ENCODE results near the gene MEIS1. TPM values are rescaled to one million over a fixed set of nuclear protein-coding genes. Genes with fewer than 3 reads are reported as not detected.

MEIS1 gene
- total and polyA plus RNA-seq, 2 donors (not counting 1 experiment from before 2014, with no cell fraction given): 0.03 TPM; not detected in 1

GRCh38 chr2:66531567-66531966 lies 96.6 kb downstream of the MEIS1 start:
- Histone ChIP-seq H3K4me1 (ENCODE audit: control insufficient read depth in 2 of 2, insufficient read depth in 2 of 2, low read length in 2 of 2) (no peaks in the 10 kb centered on the region), H3K27me3 (replicated peaks in 1 of 4; ENCODE audit: control extremely low read depth in 1 of 4, control insufficient read depth in 3 of 4, insufficient read depth in 4 of 4, low read length in 3 of 4) (no peaks in the 10 kb centered on the region), H3K36me3 (replicated peaks in 1 of 2; ENCODE audit: control extremely low read depth in 1 of 2, control insufficient read depth in 1 of 2, extremely low read depth in 1 of 2, insufficient read depth in 2 of 2, low read length in 1 of 2) (no peaks in the 10 kb centered on the region), H3K4me2 (replicated peaks; ENCODE audit: low read depth, low read length, poor library complexity, severe bottlenecking) (no peak overlapping the region), H3K79me2 (ENCODE audit: control insufficient read depth, insufficient read depth, low read length) (no peaks in the 10 kb centered on the region), H3K27ac (ENCODE audit: low read length in 2 of 2) (no peak overlapping the region), H2AFZ (ENCODE audit: insufficient read depth, low read depth, low read length, poor library complexity, severe bottlenecking) (no peak overlapping the region), H4K20me1 (ENCODE audit: control insufficient read depth, insufficient read depth, low read length, poor library complexity, severe bottlenecking) (no peaks in the 10 kb centered on the region), H3K9me3 (ENCODE audit: control extremely low read depth in 1 of 3, control insufficient read depth in 2 of 3, insufficient read depth in 1 of 3, low read length in 2 of 3) (peaks cover 0 to 2% (median 0%) of the 10 kb centered on the region in 3 donors), H3K4me3 (ENCODE audit: control extremely low read depth in 1 of 5, extremely low read depth in 1 of 5, insufficient read depth in 1 of 5, low read depth in 2 of 5, low read length in 4 of 5) (no peak overlapping the region), H3K9ac (ENCODE audit: low read length) (no peak overlapping the region)
- H3K27ac Mint-ChIP-seq: no peak overlapping the region
- H3K4me3 Mint-ChIP-seq: no peak overlapping the region
- H3K9me3 Mint-ChIP-seq (ENCODE audit: insufficient read depth): no peaks in the 10 kb centered on the region
- ChIA-PET CTCF (no interaction called here), POLR2A (no interaction called here)
- no peak for ATAC-seq (ENCODE audit: low read depth)
- TF ChIP-seq CTCF (IDR thresholded peaks at IDR 0.05) (no peak), EZH2 (IDR thresholded peaks at IDR 0.05; ENCODE audit: borderline replicate concordance, insufficient read depth, low read depth, low read length, poor library complexity, severe bottlenecking) (no peak)
- no peaks in the 10 kb centered on the region for H3K27me3 Mint-ChIP-seq
- 96% methylated on average over 12 of the region's 13 CpGs for WGBS (ENCODE audit: insufficient coverage)
- no peak for DNase-seq
- intact Hi-C loops (cut with micrococcal nuclease): no loop called here
- H3K4me1 Mint-ChIP-seq: no peaks in the 10 kb centered on the region

DNA sequence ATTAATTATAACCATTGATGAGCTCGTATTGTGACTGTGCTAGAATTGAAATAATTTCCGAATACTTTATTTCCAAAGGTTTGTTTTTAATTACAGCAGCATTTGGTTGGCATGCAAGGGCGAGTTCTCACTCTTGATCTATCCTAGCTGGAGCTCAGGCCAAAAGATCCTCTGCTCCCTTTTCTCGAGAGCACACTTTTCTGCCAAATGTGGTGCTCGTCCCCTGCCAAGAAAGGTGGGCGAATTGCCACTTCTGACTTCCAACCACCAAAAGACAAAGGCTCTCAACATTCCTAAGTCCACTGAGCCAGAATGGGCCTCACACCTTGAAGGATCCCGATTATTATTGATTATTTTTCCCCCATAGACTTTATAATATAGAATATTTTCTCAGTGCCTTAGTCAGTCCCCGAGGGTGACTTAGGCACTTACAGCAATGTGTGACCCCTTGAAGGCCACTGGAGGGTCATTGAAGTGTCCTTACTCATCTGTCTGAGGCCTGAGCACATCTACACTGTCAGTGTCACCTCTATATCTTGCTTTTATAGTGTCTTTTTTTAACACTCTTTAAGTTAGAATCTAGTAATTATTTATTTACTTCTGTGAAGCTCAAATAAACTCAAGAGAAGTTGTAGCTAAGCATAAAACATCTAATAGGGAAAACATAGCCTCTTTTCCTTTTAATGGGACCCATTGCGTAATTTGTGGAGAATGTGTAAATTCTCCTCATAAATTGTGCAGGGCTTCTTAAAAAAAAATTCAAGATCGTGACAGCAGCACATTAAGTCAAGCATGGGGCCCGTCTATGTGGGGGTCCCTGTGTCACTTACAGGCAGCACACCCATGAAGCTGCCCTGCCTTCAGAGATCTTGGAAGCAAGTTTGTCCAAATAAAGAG lies 98.3 kb downstream of the MEIS1 start:
- no peak for ATAC-seq (ENCODE audit: low read depth)
- no peak overlapping the region for H3K4me3 ChIP-seq (ENCODE audit: control extremely low read depth in 1 of 5, extremely low read depth in 1 of 5, insufficient read depth in 1 of 5, low read depth in 2 of 5, low read length in 4 of 5)
- Mint-ChIP-seq H3K27ac (no peak overlapping the region), H3K9me3 (ENCODE audit: insufficient read depth) (no peaks in the 10 kb centered on the region), H3K27me3 (no peaks in the 10 kb centered on the region), H3K4me3 (no peak overlapping the region), H3K4me1 (no peaks in the 10 kb centered on the region)
- H3K27ac ChIP-seq (ENCODE audit: low read length in 2 of 2): no peak overlapping the region
- ChIA-PET CTCF (no interaction called here), POLR2A (no interaction called here)
- no peak overlapping the region for H3K4me2 ChIP-seq (replicated peaks; ENCODE audit: low read depth, low read length, poor library complexity, severe bottlenecking)
- H2AFZ ChIP-seq (ENCODE audit: insufficient read depth, low read depth, low read length, poor library complexity, severe bottlenecking): no peak overlapping the region
- no peaks in the 10 kb centered on the region for H3K79me2 ChIP-seq (ENCODE audit: control insufficient read depth, insufficient read depth, low read length)
- no peaks in the 10 kb centered on the region for H3K4me1 ChIP-seq (ENCODE audit: control insufficient read depth in 2 of 2, insufficient read depth in 2 of 2, low read length in 2 of 2)
- H3K27me3 ChIP-seq (replicated peaks in 1 of 4; ENCODE audit: control extremely low read depth in 1 of 4, control insufficient read depth in 3 of 4, insufficient read depth in 4 of 4, low read length in 3 of 4): no peaks in the 10 kb centered on the region
- H3K9me3 ChIP-seq (ENCODE audit: control extremely low read depth in 1 of 3, control insufficient read depth in 2 of 3, insufficient read depth in 1 of 3, low read length in 2 of 3): peaks cover 0 to 2% (median 0%) of the 10 kb centered on the region in 3 donors
- H3K36me3 ChIP-seq (replicated peaks in 1 of 2; ENCODE audit: control extremely low read depth in 1 of 2, control insufficient read depth in 1 of 2, extremely low read depth in 1 of 2, insufficient read depth in 2 of 2, low read length in 1 of 2): no peaks in the 10 kb centered on the region
- no peak for DNase-seq
- H4K20me1 ChIP-seq (ENCODE audit: control insufficient read depth, insufficient read depth, low read length, poor library complexity, severe bottlenecking): no peaks in the 10 kb centered on the region
- WGBS (ENCODE audit: insufficient coverage): 76% methylated on average over 4 of the region's 11 CpGs
- H3K9ac ChIP-seq (ENCODE audit: low read length): no peak overlapping the region
- TF ChIP-seq CTCF (IDR thresholded peaks at IDR 0.05) (no peak), EZH2 (IDR thresholded peaks at IDR 0.05; ENCODE audit: borderline replicate concordance, insufficient read depth, low read depth, low read length, poor library complexity, severe bottlenecking) (no peak)
- intact Hi-C loops (cut with micrococcal nuclease): no loop called here

All from B cell (primary cell).